Stimulated activated CD8-positive, alpha-beta memory T cell treated with anti-CD3 and anti-CD28 coated beads, Interleukin-4, amount 100 ng/mL, for 24 hours (primary cell): ENCODE data around the gene RBMXL3.
"Not testable (repeated sequence)": the region's sequence is repeated elsewhere in the genome, so short reads cannot be mapped to it uniquely, and the experiment has no call there.

Experiments used
- DNase-seq: peaks from one replicate; pipeline ENCODE4 v3.0.0-alpha.2; 2020; ENCODE audit warnings: low read depth

RBMXL3 gene

GRCh38 chrX:115189110-115189509 lies at the start of gene RBMXL3:
Gene RBMXL3 (plus strand): TSS chrX:115189410. CDS start chrX:115189442, 32 bp downstream.
- DNase-seq = no peak

GRCh38 chrX:115142057-115142456 lies 47.2 kb upstream of the RBMXL3 start:
- DNase-seq = no peak

- no peak for DNase-seq
These were observed 42.0 kb upstream of the RBMXL3 start for GRCh38 chrX:115147220-115147619.

- no peak for DNase-seq
These were observed 16.0 kb upstream of the RBMXL3 start for GRCh38 chrX:115173181-115173580.

- DNase-seq = no peak
These were observed 14.7 kb upstream of the RBMXL3 start for GRCh38 chrX:115174548-115174947.

- DNase-seq = no peak
These were observed 11.3 kb upstream of the RBMXL3 start for GRCh38 chrX:115177932-115178331.

- DNase-seq = no peak
These were observed 10.7 kb upstream of the RBMXL3 start for GRCh38 chrX:115178473-115178872.

- no peak for DNase-seq
These were observed 5.2 kb upstream of the RBMXL3 start for GRCh38 chrX:115183980-115184379.

GRCh38 chrX:115189646-115190635 lies 731 bp downstream of the RBMXL3 start:
- no peak for DNase-seq

- no peak for DNase-seq
These were observed 1.7 kb downstream of the RBMXL3 start for GRCh38 chrX:115190636-115191489.

GRCh38 chrX:115191490-115192243 lies 2.5 kb downstream of the RBMXL3 start:
- no peak for DNase-seq

- no peak for DNase-seq
These were observed 3.1 kb downstream of the RBMXL3 start for GRCh38 chrX:115192244-115192700.

GRCh38 chrX:115204040-115204439 lies 14.8 kb downstream of the RBMXL3 start:
- DNase-seq = no peak

GRCh38 chrX:115209547-115209946 lies 20.3 kb downstream of the RBMXL3 start:
- DNase-seq = not testable (repeated sequence)

GRCh38 chrX:115214151-115214550 lies 24.9 kb downstream of the RBMXL3 start:
- DNase-seq = no peak

GRCh38 chrX:115214605-115215004 lies 25.4 kb downstream of the RBMXL3 start:
- no peak for DNase-seq

GRCh38 chrX:115217346-115217745 lies 28.1 kb downstream of the RBMXL3 start:
- not testable (repeated sequence) for DNase-seq

- no peak for DNase-seq
These were observed 37.7 kb downstream of the RBMXL3 start for GRCh38 chrX:115226929-115227328.

- DNase-seq = no peak
These were observed 40.3 kb downstream of the RBMXL3 start for GRCh38 chrX:115229337-115230003.

- no peak for DNase-seq
These were observed 43.8 kb downstream of the RBMXL3 start for GRCh38 chrX:115232933-115233496.
